ENCODE data around the gene SP5.
"Not testable (repeated sequence)": the region's sequence is repeated elsewhere in the genome, so short reads cannot be mapped to it uniquely, and the experiment has no call there.

SP5 gene

GRCh38 chr2:170742896-170743529, 27.9 kb downstream of the SP5 start:
- no peak for DNase-seq (ENCODE audit: extremely low read depth, insufficient read length)
- TF ChIP-seq CTCF (IDR thresholded peaks at IDR 0.05; ENCODE audit: insufficient read depth, low read length, poor library complexity, severe bottlenecking) = no peak
- Histone ChIP-seq H3K36me3 (ENCODE audit: control insufficient read depth, insufficient read depth, low read length) (no peaks in the 10 kb centered on the region), H3K27me3 (replicated peaks; ENCODE audit: control insufficient read depth, insufficient read depth, low read length) (no peaks in the 10 kb centered on the region), H3K4me3 (replicated peaks; ENCODE audit: low read depth, low read length) (no peak overlapping the region)

GRCh38 chr2:170743530-170744239, 28.5 kb downstream of the SP5 start:
- no peak for DNase-seq (ENCODE audit: extremely low read depth, insufficient read length)
- no peak for TF ChIP-seq CTCF (IDR thresholded peaks at IDR 0.05; ENCODE audit: insufficient read depth, low read length, poor library complexity, severe bottlenecking)
- Histone ChIP-seq H3K36me3 (ENCODE audit: control insufficient read depth, insufficient read depth, low read length) (no peaks in the 10 kb centered on the region), H3K27me3 (replicated peaks; ENCODE audit: control insufficient read depth, insufficient read depth, low read length) (no peaks in the 10 kb centered on the region), H3K4me3 (replicated peaks; ENCODE audit: low read depth, low read length) (no peak overlapping the region)

- no peak for TF ChIP-seq CTCF (IDR thresholded peaks at IDR 0.05; ENCODE audit: insufficient read depth, low read length, poor library complexity, severe bottlenecking)
- no peak overlapping the region for H3K4me3 ChIP-seq (replicated peaks; ENCODE audit: low read depth, low read length)
- DNase-seq (ENCODE audit: extremely low read depth, insufficient read length) = no peak
- no peaks in the 10 kb centered on the region for H3K27me3 ChIP-seq (replicated peaks; ENCODE audit: control insufficient read depth, insufficient read depth, low read length)
- H3K36me3 ChIP-seq (ENCODE audit: control insufficient read depth, insufficient read depth, low read length) = no peaks in the 10 kb centered on the region
Observed at GRCh38 chr2:170744248-170745002, 29.3 kb downstream of the SP5 start.

GRCh38 chr2:170745305-170745704, 30.2 kb downstream of the SP5 start:
- Histone ChIP-seq H3K27me3 (replicated peaks; ENCODE audit: control insufficient read depth, insufficient read depth, low read length) (no peaks in the 10 kb centered on the region), H3K36me3 (ENCODE audit: control insufficient read depth, insufficient read depth, low read length) (no peaks in the 10 kb centered on the region), H3K4me3 (replicated peaks; ENCODE audit: low read depth, low read length) (no peak overlapping the region)
- no peak for DNase-seq (ENCODE audit: extremely low read depth, insufficient read length)
- no peak for TF ChIP-seq CTCF (IDR thresholded peaks at IDR 0.05; ENCODE audit: insufficient read depth, low read length, poor library complexity, severe bottlenecking)

GRCh38 chr2:170747921-170748320, 32.8 kb downstream of the SP5 start:
- Histone ChIP-seq H3K4me3 (replicated peaks; ENCODE audit: low read depth, low read length) (no peak overlapping the region), H3K36me3 (ENCODE audit: control insufficient read depth, insufficient read depth, low read length) (no peaks in the 10 kb centered on the region), H3K27me3 (replicated peaks; ENCODE audit: control insufficient read depth, insufficient read depth, low read length) (no peaks in the 10 kb centered on the region)
- TF ChIP-seq CTCF (IDR thresholded peaks at IDR 0.05; ENCODE audit: insufficient read depth, low read length, poor library complexity, severe bottlenecking) = no peak
- DNase-seq (ENCODE audit: extremely low read depth, insufficient read length) = no peak

GRCh38 chr2:170751555-170751954, 36.4 kb downstream of the SP5 start:
- not testable (repeated sequence) for DNase-seq (ENCODE audit: extremely low read depth, insufficient read length); H3K4me3 ChIP-seq (replicated peaks; ENCODE audit: low read depth, low read length); H3K27me3 ChIP-seq (replicated peaks; ENCODE audit: control insufficient read depth, insufficient read depth, low read length); H3K36me3 ChIP-seq (ENCODE audit: control insufficient read depth, insufficient read depth, low read length)
